Endodermal cell (in vitro differentiated cells): ENCODE data around the gene SLC24A3. TPM values are rescaled to one million over a fixed set of nuclear protein-coding genes. Genes with fewer than 3 reads are reported as not detected.

Experiments
- DNase-seq: peaks from one replicate; pipeline ENCODE4 v3.0.0-alpha.2; 2017
- H3K27ac ChIP-seq: 2 replicates; pipeline ENCODE4 v1.5.1; 2013; ENCODE audit warnings: mild to moderate bottlenecking, low read depth, low read length, moderate library complexity
- H3K27me3 ChIP-seq: 2 replicates; pipeline ENCODE4 v1.6.1; 2013; ENCODE audit warnings: mild to moderate bottlenecking, low read length, moderate library complexity; ENCODE audit not compliant: insufficient read depth, control insufficient read depth, poor library complexity, severe bottlenecking
- H3K36me3 ChIP-seq: 2 replicates; pipeline ENCODE4 v1.7.0; 2013; ENCODE audit warnings: mild to moderate bottlenecking, low read length, moderate library complexity; ENCODE audit not compliant: control insufficient read depth, insufficient read depth
- H3K4me1 ChIP-seq: one replicate; pipeline ENCODE4 v1.7.0; 2013; ENCODE audit warnings: low read length; ENCODE audit not compliant: control insufficient read depth, insufficient read depth
- H3K4me3 ChIP-seq: 2 replicates; pipeline ENCODE4 v1.5.1; 2013; ENCODE audit warnings: mild to moderate bottlenecking, low read length, moderate library complexity
- H3K9ac ChIP-seq: 2 replicates; pipeline ENCODE4 v1.6.1; 2013; ENCODE audit warnings: mild to moderate bottlenecking, low read length, moderate library complexity; ENCODE audit not compliant: poor library complexity, severe bottlenecking; ENCODE audit errors: extremely low read depth
- H3K9me3 ChIP-seq: 2 replicates; pipeline ENCODE4 v1.6.1; 2013; ENCODE audit warnings: mild to moderate bottlenecking, low read length, moderate library complexity; ENCODE audit not compliant: control insufficient read depth
- H3K27ac Mint-ChIP-seq: 2 replicates; pipeline ENCODE4 v1.8.0; 2020; ENCODE audit warnings: mixed read lengths
- H3K27me3 Mint-ChIP-seq: 2 replicates; pipeline ENCODE4 v1.8.0; 2021; ENCODE audit warnings: mild to moderate bottlenecking, mixed read lengths; ENCODE audit not compliant: insufficient read depth
- H3K36me3 Mint-ChIP-seq: 2 replicates; pipeline ENCODE4 v1.8.0; 2020; ENCODE audit warnings: low read depth, mixed read lengths
- H3K4me1 Mint-ChIP-seq: 2 replicates; pipeline ENCODE4 v1.8.0; 2020; ENCODE audit warnings: mixed read lengths
- H3K4me3 Mint-ChIP-seq: 2 replicates; pipeline ENCODE4 v1.8.0; 2020; ENCODE audit warnings: mild to moderate bottlenecking, moderate library complexity, mixed read lengths
- H3K9me3 Mint-ChIP-seq: 2 replicates; pipeline ENCODE4 v1.8.0; 2020; ENCODE audit warnings: mild to moderate bottlenecking, mixed read lengths
- WGBS, 2 experiments: methylation state at CpG; one replicate each; pipeline versions ENCODE4 v1.1.5 to v1.1.7; 2013; ENCODE audit warnings: missing lambda C conversion rate in 2 of 2, mixed read lengths in 1 of 2; ENCODE audit not compliant: insufficient coverage in 1 of 2, insufficient read length in 1 of 2; 5-methylcytosine and 5-hydroxymethylcytosine counted together
- total RNA-seq, 2 donors: library from RNA; stranded (reverse); fragmentation: NEBNext Ultra II Directional in 1 of 2; extraction: Animal tissue kit (Norgen Biotek cat#: 25700) in 1 of 2; gene quantifications; 2 replicates in 1 of 2; 3 replicates in 1 of 2; pipeline ENCODE4 v1.2.1, GENCODE V29; 2021
- TF ChIP-seq, protein P1 (sequence below): fragments of 200-600 bp; sonication (generic); conservative IDR thresholded peaks from 2 replicates; pipeline ENCODE4 v1.5.0; 2021; ENCODE audit warnings: antibody characterized with exemption, mild to moderate bottlenecking

The SLC24A3 gene
- total RNA-seq, 2 donors from 2014 or later = 1.5 to 1.8 TPM

DNA sequence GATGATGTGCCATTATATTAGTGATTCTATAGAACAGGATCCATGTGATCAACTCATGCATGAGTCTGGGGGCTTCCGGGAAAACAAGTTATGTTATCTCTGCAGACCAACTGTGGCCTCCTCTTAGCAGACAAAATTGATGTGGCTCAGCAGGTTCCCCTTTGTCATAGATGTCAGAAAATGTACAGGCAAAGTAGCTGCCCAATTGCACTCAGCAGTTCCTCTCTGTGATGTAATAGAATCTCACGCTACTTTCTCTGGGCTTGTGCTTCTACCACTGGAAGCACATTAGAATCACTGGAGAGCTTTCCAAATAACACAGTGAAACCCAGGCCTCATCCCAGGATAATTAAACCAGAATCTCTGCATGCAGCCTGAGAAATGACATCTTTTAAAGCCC is 253.1 kb downstream of the SLC24A3 start:
- Histone ChIP-seq H3K27me3 (no peaks in the 10 kb centered on the region), H3K4me3 (no peak overlapping the region), H3K4me1 (peaks cover 1% of the 10 kb centered on the region), H3K27ac (peak overlapping the region; percentile 59), H3K36me3 (no peaks in the 10 kb centered on the region), H3K9ac (no peak overlapping the region), H3K9me3 (no peaks in the 10 kb centered on the region)
- Mint-ChIP-seq H3K27ac (no peak overlapping the region), H3K27me3 (no peaks in the 10 kb centered on the region), H3K4me1 (peaks cover 6% of the 10 kb centered on the region), H3K36me3 (no peaks in the 10 kb centered on the region), H3K4me3 (no peak overlapping the region), H3K9me3 (no peaks in the 10 kb centered on the region)
- peak; percentile 7 for DNase-seq
- 90 to 93% methylated on average over 2 of the region's 2 CpGs for WGBS, 2 experiments
- TF ChIP-seq, protein P1, sequence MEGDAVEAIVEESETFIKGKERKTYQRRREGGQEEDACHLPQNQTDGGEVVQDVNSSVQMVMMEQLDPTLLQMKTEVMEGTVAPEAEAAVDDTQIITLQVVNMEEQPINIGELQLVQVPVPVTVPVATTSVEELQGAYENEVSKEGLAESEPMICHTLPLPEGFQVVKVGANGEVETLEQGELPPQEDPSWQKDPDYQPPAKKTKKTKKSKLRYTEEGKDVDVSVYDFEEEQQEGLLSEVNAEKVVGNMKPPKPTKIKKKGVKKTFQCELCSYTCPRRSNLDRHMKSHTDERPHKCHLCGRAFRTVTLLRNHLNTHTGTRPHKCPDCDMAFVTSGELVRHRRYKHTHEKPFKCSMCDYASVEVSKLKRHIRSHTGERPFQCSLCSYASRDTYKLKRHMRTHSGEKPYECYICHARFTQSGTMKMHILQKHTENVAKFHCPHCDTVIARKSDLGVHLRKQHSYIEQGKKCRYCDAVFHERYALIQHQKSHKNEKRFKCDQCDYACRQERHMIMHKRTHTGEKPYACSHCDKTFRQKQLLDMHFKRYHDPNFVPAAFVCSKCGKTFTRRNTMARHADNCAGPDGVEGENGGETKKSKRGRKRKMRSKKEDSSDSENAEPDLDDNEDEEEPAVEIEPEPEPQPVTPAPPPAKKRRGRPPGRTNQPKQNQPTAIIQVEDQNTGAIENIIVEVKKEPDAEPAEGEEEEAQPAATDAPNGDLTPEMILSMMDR = no peak

DNA sequence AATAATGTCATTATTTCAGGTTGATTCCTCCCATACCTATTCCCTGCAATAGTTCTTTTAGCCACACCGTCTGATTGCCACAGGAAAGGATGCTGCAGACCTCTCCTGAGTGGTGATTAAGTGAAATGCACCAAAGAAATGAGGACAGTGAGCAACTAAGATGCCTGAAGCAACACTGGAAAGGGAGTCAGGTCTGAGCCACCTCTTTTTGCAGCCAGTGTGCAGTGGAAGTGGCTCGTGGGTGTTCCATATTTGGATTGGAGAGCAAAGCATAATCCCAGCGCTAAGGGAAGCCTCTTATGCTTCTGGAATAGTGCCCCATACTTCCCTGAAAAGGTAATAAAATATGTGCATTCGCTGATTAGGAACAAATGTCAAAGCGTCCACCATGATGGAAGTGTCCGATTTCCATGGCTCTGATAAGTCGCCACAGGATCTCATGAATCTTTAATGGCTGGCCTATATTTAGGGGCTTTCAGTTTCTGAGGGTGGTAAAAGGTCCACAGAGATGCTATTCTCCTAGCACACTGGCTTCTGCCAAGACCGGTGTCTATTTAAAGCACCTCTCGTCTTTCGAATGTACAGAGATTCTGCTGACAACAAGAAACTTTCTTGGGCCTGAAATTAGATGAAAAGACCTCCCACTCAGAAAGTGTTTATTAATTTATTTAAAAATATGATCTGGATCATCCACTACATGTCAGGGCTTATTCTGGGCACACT is 253.9 kb downstream of the SLC24A3 start:
- Mint-ChIP-seq H3K27me3 (no peaks in the 10 kb centered on the region), H3K9me3 (no peaks in the 10 kb centered on the region), H3K4me3 (no peak overlapping the region), H3K4me1 (peaks cover 12% of the 10 kb centered on the region), H3K36me3 (no peaks in the 10 kb centered on the region), H3K27ac (no peak overlapping the region)
- WGBS, 2 experiments = 92 to 94% methylated on average over 8 to 10 of the region's 10 CpGs
- Histone ChIP-seq H3K4me3 (no peak overlapping the region), H3K27me3 (no peaks in the 10 kb centered on the region), H3K36me3 (no peaks in the 10 kb centered on the region), H3K9me3 (no peaks in the 10 kb centered on the region), H3K27ac (no peak overlapping the region), H3K4me1 (peaks cover 6% of the 10 kb centered on the region), H3K9ac (no peak overlapping the region)
- DNase-seq = peak; percentile 4
- TF ChIP-seq, protein P1 = no peak

DNA sequence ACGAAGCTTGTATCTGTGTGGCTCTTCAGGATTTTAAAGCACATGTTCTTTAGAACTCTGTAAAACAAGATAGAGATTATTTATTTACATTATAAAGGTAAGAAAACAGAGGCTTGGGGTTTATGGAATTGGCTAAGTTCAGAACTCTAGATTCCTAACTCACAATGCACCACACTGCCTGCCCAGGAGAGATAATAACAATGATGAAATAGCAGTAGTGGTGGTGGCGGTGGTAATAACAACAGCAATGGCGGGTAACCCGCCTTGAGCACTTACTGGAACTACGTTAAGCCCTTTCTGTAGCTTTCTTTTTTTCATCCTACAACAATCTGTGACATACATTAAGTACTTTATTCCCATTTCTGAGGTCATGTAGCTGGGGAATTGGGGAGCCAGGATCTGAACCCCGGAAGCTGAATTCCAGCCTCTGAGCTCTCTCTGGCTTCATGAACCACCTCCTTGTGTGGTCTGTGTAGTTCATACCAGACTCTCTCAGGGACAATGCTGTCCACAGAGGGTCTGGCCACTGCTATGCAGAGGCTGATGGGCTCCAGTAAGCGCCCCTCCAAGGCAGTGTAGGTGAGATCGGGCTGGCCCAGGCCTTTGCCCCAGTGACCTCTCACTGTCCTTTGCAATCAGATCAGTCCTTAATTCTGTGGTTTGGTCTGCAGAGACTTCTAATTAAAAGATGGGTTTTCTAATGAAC is 260.9 kb downstream of the SLC24A3 start:
- 95 to 99% methylated on average over 7 to 8 of the region's 8 CpGs for WGBS, 2 experiments
- Histone ChIP-seq H3K4me1 (peaks cover 6% of the 10 kb centered on the region), H3K9me3 (no peaks in the 10 kb centered on the region), H3K4me3 (no peak overlapping the region), H3K27ac (no peak overlapping the region), H3K9ac (no peak overlapping the region), H3K36me3 (no peaks in the 10 kb centered on the region), H3K27me3 (no peaks in the 10 kb centered on the region)
- Mint-ChIP-seq H3K4me3 (no peak overlapping the region), H3K4me1 (peaks cover 12% of the 10 kb centered on the region), H3K36me3 (no peaks in the 10 kb centered on the region), H3K27ac (no peak overlapping the region), H3K27me3 (peaks cover 2% of the 10 kb centered on the region), H3K9me3 (no peaks in the 10 kb centered on the region)
- DNase-seq = no peak
- TF ChIP-seq, protein P1 = no peak
